NCI-H2107 treated with DMSO at 0.1 percent for 48 hours (cell line): ENCODE data around the gene LMLN.
"Not testable (repeated sequence)": the region's sequence is repeated elsewhere in the genome, so short reads cannot be mapped to it uniquely, and the experiment has no call there.

Experiments used
- DNase-seq: peaks from one replicate; lab custom pipeline; 2025; ENCODE audit not compliant: unreplicated experiment; lab: John Stamatoyannopoulos, UW

LMLN gene

DNA sequence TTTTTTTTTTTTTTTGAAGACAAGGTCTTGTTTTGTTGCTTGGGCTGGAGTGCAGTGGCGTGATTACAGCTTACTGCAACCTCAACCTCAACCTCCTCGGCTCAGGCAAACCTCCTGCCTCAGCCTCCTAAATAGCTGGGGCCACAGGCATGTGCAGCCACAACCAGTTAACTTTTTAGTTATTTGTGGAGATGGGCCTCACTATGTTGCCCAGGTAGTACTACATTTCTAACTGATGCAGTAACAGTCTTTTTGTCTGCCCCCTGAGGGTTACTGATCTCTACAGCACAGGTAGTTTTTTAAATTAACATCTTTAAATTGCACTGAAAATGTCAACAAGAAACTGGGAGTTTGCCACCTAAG is 3.4 kb upstream of the LMLN start:
- DNase-seq: no peak

DNA sequence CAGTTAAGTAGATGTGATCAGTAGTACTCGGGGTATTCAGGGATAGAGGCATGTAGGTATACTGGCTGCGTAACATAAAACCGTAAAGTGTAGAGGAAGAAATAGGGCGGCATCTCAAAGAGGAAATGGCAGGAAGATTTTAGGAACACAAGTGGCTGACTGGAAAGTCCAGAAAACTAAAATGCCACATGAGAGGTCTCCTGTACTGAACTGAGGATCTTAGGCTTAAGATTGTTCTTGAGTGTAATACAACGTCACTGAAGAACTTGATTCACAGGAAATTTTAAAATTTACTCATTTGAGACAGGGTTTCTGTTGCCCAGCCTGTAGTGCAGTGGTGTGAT is 2.3 kb upstream of the LMLN start:
- DNase-seq: no peak

DNA sequence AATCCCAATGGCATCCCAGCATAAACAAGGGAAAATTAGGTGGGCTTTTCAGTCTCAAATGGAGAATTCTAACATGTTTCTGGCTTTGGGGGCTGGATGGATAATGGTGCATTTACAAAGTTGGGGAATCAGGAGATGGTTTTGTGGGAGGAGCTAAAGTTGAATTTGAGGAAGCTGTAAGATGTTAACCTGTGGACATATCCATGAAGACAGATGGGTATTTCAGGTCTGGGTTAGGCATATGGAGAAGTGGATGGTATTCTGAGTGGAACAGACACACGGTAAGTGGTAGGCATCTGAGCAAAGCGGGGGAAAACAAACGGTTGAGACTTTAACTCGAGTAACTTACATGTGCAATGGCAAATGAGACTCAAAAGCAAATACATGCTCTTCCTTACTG is 1.7 kb upstream of the LMLN start:
- DNase-seq: no peak

DNA sequence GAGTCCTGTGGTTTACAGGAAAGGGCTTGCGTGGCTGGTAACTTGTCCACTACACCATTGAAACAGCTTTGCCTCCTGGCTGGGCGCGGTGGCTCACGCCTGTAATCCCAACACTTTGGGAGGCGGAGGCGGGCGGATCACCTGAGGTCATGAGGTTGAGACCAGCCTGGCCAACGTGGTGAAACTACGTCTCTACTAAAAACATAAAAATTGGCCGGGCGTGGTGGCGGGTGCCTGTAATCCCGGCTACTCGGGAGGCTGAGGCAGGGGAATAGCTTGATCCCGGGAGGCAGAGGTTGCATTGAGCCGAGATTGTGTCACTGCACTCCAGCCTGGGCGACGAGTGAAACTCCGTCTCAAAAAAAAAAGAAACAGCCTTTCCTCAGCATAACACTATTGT is 1.2 kb upstream of the LMLN start:
- not testable (repeated sequence) for DNase-seq

DNA sequence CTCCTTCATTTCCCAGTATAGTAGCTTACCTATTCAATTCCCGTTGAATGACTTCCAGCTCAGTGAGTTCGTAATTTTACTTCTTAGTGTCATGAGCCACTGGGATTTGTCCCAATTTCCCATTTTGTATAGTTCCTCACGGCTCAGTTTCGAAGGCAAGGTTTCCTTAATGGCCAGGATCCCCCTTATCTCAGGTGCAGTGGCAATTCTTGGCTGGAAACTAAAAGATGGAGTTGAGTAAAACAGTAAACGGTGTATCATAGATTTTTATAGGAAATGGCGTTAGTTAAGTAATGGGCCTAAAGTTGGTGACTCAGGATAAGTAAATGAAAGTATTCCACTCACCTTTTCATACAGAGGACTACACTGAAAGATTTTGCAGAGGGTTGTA is 522 bp upstream of the LMLN start:
- DNase-seq: no peak

DNA sequence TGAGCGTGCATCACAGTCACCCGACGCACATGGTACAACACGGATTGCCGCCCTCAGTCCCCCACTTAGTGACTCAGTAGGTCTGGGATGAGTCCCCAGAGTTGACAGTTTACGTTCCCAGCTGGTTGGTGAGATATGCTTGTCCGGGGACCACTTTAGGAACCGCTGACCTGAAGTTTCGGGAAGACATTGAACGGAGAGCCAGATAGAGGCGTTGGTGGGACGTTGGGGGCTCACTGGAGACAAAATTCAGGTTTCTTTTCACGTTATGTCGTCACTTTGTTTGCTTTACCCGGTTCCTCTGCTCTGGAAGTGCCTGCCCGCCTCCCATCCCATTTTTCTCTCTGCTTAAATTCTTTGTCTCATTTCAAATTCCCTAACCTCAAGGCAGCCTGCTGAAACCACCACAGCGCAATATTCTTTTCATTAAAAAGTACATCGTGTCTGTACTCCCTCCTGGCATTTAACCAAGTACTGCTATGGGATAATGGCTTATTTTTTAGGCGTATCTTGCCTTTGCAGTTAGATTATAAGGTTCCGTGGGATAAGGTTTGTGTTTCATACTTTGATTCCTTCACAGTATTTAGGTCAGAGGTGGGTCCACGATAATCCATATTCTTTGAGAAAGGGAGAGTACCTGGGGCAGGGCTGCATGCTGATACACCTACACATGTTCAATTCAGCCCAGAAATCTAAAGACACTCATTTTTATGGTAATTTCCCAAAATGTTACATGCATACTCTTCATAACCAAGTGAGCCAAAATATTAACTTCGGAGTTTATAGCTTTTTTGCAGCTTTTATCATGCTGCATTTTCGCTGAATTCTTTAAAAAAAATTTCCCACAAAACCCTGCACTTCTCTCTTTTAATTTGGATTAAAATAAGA is 921 bp downstream of the LMLN start:
- no peak for DNase-seq

DNA sequence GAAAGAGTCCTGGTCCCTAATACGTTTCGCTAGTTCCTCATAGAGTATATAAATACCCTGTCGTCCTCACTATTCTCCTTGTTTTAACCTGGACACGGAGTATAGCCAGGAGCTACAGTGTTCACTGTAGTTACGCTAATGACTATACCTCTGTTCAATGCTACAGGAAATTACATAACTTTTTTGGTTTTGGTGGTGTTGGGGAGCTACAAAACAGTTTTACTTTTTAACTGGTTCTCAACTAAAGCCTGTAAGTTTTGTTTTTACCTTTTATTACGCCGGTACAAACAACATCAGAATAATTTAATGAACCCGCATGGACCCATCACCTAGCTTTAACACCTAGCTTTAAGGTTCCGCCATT is 1.5 kb downstream of the LMLN start:
- DNase-seq: no peak

DNA sequence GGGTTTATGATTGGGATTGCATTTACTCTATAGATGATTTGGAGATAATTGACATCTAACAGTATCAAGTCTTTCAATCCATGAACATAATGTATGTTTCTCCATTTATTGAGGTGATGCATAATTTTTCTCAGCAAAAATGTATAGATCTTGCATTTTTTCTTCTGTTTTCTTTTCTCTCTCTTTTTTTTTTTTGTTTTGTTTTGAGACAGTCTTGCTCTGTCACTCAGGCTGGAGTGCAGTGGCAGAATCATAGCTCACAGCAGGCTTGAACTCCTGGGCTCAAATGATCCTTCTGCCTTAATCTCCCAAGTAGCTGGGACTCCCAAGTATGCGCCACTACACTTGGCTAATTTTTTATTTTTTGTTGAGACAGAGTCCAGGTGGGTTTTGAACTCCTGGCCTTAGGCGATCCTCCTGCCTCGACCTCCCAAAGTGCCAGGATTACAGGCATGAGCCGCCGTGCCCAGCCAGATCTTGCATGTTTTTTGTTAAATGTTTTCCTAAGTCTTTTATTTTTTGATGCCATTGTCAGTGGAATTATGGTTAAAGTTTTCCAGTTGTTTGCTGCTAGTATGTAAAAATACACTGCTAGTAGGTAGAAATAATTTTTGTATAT is 3.1 kb downstream of the LMLN start:
- no peak for DNase-seq

DNA sequence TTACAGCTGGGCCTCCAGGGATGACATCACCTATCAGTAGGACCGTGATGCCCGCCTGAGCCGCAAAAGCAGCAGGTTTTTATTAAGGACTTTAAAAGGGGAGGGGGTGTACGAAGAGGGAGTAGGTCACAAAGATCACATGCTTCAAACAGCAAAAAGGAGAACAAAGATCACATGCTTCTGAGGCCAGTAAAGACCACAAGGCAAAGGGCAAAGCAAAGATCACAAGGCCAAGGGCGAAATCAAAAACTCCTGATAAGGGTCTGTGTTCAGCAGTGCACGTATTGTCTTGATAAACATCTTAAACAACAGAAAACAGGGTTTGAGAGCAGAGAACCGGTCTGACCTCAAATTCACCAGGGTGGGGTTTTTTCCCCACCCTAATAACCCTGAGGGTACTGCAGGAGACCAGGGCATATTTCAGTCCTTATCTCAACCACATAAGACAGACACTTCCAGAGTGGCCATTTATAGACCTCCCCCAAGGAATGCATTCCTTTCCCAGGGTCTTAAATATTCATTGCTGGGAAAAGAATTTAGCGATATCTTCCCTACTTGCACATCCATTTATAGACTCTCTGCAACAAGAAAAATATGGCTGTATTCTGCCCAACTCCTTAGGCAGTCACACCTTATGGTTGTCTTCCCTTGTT is 7.4 kb downstream of the LMLN start:
- not testable (repeated sequence) for DNase-seq

DNA sequence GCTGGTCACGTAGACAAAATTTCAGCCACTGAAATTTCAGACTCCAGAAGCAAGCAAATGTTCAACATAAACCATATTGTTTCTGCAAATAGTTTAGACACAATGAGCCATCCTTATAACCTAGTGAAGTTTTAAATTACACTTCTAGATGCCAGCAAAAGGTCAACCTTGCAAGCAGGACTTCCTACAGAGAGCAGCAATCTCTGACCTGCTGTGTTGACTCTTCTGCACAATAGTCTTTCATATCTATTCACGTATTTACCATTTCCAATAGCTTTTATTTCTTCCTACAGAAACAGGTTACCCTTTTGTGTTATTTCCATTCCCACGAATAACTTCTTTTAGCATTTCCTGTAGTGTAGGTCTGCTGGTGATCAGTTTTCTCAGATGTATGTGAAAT is 10.6 kb downstream of the LMLN start:
- no peak for DNase-seq

DNA sequence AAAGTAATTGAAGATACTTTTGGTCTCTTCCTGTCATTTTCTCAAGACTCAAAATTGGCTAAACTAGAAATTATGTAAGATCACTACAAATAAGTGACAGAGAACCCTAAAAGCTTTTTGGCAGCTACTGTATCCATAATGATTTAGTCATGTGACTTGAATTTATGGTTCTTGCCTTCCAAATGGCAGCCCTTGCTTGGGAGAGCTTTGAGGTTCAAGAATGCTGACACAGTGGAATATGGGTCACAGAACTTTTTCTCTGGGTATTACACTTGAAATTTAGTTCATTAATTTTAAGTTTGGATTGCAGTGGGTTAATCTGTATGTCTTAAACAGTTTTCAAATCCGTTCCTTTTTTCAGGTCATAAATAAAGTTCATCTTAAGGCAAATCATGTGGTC is 14.0 kb downstream of the LMLN start:
- no peak for DNase-seq

DNA sequence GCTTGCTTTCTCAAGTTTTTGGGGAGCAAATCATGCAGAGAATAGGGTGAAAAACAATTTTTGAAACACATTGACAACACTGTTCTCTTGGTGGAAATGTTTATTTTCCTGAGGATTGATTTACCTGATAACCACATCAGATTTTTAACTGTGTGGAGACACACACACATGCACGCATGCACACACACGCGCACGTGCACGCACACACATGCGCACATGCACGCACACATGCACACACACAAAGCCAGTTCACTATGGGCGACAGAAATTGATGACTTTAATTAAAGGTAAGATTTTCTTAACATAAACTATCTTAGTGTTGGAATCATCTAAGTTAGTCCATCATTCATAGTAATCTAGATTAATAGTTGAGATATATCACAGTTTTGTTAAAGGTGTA is 15.3 kb downstream of the LMLN start:
- DNase-seq: no peak

DNA sequence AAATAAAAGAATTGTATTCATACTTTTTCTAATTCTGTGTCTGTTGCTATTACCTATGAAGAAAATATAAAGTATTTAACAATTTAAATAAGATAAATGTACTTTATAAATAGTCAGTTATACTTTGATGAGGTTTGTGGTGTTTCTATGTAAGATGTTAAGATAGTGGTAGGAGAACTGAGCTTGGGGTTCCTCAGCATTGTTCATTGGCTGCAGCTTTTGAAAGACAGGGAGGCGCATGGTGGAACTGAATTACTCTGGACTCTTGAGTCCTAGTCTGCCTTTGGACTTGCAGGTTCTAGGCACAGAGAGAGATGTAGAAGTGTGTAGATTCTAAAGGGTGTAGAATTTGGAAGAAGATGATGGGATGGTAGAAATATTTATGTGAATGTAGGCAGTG is 23.1 kb downstream of the LMLN start:
- no peak for DNase-seq

DNA sequence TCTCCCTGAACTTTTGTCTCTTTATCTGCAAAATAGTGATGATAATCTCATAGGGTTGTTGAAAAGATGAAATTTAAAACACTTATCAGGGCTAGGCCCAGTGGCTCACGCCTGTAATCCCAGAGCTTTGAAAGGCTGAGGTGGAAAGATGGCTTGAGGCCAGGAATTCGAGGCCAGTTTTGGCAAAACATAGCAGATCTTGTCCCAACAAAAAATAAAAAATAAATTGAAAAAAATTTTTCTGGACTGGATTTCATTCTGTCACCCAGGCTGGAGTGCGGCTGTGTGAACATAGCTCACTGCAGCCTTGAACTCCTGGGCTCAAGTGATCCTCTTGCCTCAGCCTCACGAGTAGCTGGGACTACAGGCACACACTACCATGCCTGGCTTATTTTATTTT is 29.6 kb downstream of the LMLN start:
- no peak for DNase-seq

DNA sequence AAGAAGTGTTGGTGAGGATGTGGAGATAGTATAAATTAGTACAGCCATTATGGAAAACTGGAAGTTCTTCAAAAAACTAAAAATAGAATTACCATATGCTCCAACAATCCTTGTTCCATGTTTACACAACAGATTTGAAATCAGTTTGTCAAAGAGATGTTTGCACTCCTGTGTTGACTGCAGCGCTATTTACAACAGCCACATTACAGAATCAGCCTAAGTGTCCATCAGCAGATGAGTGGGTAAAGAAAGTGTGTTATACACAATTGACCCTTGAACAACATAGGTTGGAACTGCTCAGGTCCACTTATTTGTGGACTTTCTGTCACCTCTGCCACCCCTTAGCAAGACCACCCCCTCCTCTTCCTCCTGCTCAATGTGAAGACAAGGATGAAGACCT is 34.7 kb downstream of the LMLN start:
- no peak for DNase-seq

DNA sequence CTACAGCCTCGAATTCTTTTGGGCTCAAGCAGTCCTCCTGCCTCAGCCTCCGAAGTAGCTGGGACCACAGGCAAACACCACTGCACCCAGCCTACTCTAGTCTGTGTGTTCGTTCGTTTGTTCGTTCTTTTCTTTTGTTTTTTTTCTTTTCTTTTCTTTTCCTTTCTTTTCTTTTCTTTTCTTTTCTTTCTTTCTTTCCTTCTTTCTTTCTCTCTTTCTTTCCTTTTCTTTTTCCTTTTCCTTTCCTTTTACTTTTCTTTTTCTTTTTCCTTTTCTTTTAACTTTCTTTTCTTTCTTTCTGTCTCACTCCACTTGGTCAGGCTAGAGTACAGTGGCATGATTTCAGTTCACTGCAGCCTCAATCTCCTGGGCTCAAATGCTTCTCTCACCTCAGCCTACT is 36.8 kb downstream of the LMLN start:
- no peak for DNase-seq

DNA sequence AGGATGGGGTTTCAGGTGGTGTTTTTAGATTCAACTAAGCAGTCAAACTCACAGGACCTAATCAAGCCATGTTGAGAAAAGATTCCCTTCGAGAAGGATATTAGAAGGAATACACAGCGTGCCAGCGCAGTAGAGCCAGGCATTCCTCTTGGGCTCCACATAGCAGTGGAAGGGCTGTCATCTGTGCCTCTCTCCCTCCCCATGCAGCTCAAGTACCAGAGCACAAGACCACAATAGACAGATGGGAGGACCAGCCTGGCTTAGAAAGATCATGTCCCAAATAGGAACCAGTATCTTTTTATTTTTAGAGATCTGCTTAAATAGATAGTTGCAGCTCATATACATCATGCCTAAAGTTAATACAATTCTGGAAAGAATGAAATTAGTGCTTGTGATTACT is 37.9 kb downstream of the LMLN start:
- no peak for DNase-seq

DNA sequence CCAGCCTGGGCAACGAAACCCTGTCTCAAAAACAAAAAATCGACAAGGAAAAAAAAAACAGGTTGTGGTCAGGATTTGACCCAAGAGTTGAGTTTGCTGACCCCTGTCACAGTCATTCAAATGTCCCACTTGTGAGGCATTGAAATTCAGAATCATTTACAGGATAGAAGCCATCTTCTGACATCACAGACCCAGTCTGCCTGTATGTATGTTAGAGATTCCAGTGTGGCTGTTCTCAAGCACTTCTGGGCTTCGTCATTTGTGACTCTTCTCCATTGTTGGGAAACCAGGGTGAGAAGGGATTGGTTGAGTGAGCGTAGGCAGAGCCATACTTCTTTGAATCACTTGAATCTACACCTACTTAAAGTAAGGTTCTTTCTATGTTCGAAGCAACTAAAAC is 57.1 kb downstream of the LMLN start:
- DNase-seq: no peak

DNA sequence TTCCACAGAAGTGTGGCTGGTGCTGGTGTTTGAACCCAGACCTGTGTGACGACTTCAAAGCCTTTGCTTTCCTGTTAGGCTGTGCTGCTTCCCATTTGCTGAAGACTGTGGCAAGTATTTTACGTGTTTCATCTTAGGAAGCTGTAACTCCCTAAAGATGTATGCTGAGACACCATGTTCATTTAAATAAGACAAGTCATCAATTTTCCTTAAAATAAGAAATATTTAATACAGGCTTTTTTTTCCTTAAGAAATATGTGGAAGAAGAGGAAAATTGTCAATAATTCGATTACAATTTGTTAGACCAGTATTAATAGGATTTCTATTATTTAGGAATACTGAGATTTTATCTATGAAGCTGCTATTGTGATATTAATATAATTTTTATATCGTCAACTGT is 58.4 kb downstream of the LMLN start:
- DNase-seq: no peak

DNA sequence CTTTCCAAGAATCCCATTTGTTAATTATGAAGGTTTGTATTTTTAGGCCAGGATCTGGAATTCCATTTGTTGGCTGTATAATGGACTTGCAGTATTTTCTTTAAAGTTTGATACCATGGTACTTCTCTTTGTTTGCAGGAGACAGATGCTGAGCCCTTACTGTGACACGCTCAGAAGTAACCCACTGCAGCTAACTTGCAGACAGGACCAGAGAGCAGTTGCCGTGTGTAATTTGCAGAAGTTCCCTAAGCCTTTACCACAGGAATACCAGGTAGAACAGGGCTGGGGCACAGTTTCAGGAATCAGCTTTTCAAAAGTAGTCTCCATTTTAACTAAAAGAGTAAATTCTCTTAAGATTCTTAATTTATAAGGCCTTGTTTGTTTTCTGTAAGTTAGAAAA is 59.1 kb downstream of the LMLN start:
- no peak for DNase-seq

DNA sequence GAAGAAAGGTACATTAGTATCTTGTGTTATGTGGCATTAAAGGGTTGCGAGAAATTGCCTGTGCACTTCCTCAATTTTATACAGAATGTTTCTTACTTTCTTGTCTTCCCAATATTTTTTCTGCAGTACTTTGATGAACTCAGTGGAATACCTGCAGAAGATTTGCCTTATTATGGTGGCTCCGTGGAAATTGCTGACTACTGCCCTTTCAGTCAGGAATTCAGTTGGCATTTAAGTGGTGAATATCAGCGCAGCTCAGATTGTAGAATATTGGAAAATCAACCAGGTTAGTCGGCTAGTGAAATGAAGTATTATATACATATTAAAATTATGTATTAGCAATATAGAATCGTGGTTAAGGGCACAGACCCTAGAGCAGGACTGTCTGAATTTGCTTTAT is 61.3 kb downstream of the LMLN start:
- DNase-seq: no peak

DNA sequence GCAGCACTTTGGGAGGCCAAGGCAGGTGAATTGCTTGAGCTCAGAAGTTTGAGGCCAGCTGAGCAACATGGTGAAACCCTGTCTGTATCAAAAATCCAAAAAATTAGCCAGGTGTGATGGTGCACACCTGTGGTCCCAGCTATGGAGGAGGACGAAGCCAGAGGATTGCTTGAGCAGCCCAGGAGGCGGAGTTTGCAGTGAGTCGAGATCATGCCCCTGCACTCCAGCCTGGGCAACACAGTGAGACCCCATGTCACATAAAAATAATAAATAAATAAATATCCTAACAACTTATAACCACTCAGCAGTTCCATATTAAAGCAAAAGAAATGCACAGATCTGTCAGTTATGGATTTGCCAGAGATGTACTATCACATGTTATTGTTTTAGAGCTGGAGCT is 62.6 kb downstream of the LMLN start:
- no peak for DNase-seq

DNA sequence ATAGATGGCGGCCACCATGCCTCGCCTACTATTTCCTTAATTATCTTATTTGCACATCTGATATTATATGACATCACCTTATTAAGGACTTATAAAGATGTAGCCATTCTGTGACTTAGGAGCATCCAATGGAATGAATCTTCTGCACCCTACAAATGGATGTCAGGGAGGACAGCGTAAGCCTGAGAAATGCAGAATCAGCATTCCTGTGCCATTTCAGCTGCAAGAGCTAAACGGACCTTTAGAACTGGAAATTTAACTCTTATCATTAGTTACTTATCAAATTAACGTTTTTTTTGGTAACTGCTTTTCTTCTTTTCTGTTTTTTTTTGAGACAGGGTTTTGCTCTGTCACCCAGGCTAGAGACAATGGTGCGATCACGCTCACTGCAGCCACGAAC is 65.6 kb downstream of the LMLN start:
- no peak for DNase-seq
